Measurements from ENCODE around the gene CSF2.

Gene CSF2

GRCh38 chr5:132095077-132095410 lies 21.5 kb downstream of the CSF2 start:
- Histone ChIP-seq H3K27ac (ENCODE audit: poor library complexity, severe bottlenecking) (peak overlapping the region; percentile 94), H3K36me3 (ENCODE audit: low read depth) (no peaks in the 10 kb centered on the region), H3K9me3 (ENCODE audit: severe bottlenecking) (no peaks in the 10 kb centered on the region), H3K4me3 (ENCODE audit: severe bottlenecking) (no peak overlapping the region), H3K4me1 (ENCODE audit: insufficient read depth, poor library complexity, severe bottlenecking) (peaks cover 30% of the 10 kb centered on the region), H3K27me3 (ENCODE audit: insufficient read depth, poor library complexity, severe bottlenecking) (no peaks in the 10 kb centered on the region)
- no peak for DNase-seq (ENCODE audit: low spot score)
- TF ChIP-seq CTCF (IDR thresholded peaks at IDR 0.05; ENCODE audit: poor library complexity, severe bottlenecking) = no peak
- ATAC-seq (ENCODE audit: low read depth) = no peak

DNA sequence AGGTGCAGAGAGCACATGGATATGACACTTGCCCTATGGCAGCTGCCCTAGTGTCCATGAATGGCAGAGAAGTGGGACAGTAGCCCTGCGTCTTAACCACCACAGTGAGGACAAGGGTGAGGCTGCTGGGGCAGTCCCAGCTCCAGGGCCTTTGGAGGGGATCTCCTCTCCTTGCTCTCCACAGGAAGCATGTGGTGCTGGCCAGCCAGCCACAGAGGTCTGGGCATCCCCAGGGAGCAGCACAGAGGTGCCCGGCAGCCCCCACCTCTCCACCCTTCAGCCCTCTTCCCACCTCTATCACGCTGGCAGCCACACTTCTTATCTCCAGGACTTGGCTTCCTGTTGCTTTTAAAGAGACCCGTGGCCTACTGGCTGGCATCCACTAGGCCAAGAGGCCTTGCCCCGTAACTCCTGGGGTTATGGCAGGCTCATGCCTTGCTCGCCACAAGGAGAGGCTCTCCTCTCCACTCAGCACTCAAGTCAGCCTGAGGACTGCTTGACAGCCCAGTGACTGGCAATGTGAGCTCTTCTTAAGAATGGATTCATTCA lies 21.9 kb downstream of the CSF2 start:
- Histone ChIP-seq H3K9me3 (ENCODE audit: severe bottlenecking) (no peaks in the 10 kb centered on the region), H3K27me3 (ENCODE audit: insufficient read depth, poor library complexity, severe bottlenecking) (no peaks in the 10 kb centered on the region), H3K27ac (ENCODE audit: poor library complexity, severe bottlenecking) (peak overlapping the region; percentile 94), H3K4me1 (ENCODE audit: insufficient read depth, poor library complexity, severe bottlenecking) (peaks cover 26% of the 10 kb centered on the region), H3K4me3 (ENCODE audit: severe bottlenecking) (no peak overlapping the region), H3K36me3 (ENCODE audit: low read depth) (no peaks in the 10 kb centered on the region)
- TF ChIP-seq CTCF (IDR thresholded peaks at IDR 0.05; ENCODE audit: poor library complexity, severe bottlenecking) = no peak
- DNase-seq (ENCODE audit: low spot score) (no peak), ATAC-seq (ENCODE audit: low read depth) (no peak)

DNA sequence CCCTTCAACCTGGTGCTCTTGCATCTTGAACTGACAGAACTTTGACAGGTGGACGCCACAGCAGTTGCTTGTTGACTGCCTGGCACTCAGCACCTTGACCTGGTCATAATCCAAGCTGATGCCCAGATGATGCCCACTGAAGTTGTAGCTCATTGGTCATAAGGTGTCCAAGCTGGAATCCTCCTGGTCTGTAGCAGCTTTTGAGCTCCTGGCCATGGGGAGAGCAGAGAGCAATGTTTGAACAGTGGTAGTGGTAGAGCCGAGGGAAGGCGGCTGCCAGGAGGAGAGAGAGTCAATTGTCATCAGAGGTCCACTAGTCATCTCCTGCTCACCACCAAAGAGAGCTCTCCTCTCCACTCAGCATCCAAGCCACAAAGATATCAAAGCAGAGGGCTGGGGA lies 23.3 kb downstream of the CSF2 start:
- Histone ChIP-seq H3K27me3 (ENCODE audit: insufficient read depth, poor library complexity, severe bottlenecking) (no peaks in the 10 kb centered on the region), H3K9me3 (ENCODE audit: severe bottlenecking) (no peaks in the 10 kb centered on the region), H3K27ac (ENCODE audit: poor library complexity, severe bottlenecking) (no peak overlapping the region), H3K4me3 (ENCODE audit: severe bottlenecking) (no peak overlapping the region), H3K36me3 (ENCODE audit: low read depth) (no peaks in the 10 kb centered on the region), H3K4me1 (ENCODE audit: insufficient read depth, poor library complexity, severe bottlenecking) (peaks cover 24% of the 10 kb centered on the region)
- no peak for DNase-seq (ENCODE audit: low spot score)
- ATAC-seq (ENCODE audit: low read depth) = no peak
- TF ChIP-seq CTCF (IDR thresholded peaks at IDR 0.05; ENCODE audit: poor library complexity, severe bottlenecking) = no peak

- Histone ChIP-seq H3K27me3 (ENCODE audit: insufficient read depth, poor library complexity, severe bottlenecking) (no peaks in the 10 kb centered on the region), H3K27ac (ENCODE audit: poor library complexity, severe bottlenecking) (no peak overlapping the region), H3K9me3 (ENCODE audit: severe bottlenecking) (no peaks in the 10 kb centered on the region), H3K4me1 (ENCODE audit: insufficient read depth, poor library complexity, severe bottlenecking) (peaks cover 34% of the 10 kb centered on the region), H3K36me3 (ENCODE audit: low read depth) (no peaks in the 10 kb centered on the region), H3K4me3 (ENCODE audit: severe bottlenecking) (no peak overlapping the region)
- ATAC-seq (ENCODE audit: low read depth) (no peak), DNase-seq (ENCODE audit: low spot score) (no peak)
- no peak for TF ChIP-seq CTCF (IDR thresholded peaks at IDR 0.05; ENCODE audit: poor library complexity, severe bottlenecking)
Observed at GRCh38 chr5:132098151-132098594, 24.6 kb downstream of the CSF2 start.

GRCh38 chr5:132098621-132099020 lies 25.0 kb downstream of the CSF2 start:
- Histone ChIP-seq H3K27me3 (ENCODE audit: insufficient read depth, poor library complexity, severe bottlenecking) (no peaks in the 10 kb centered on the region), H3K27ac (ENCODE audit: poor library complexity, severe bottlenecking) (no peak overlapping the region), H3K4me3 (ENCODE audit: severe bottlenecking) (no peak overlapping the region), H3K36me3 (ENCODE audit: low read depth) (no peaks in the 10 kb centered on the region), H3K4me1 (ENCODE audit: insufficient read depth, poor library complexity, severe bottlenecking) (peaks cover 37% of the 10 kb centered on the region), H3K9me3 (ENCODE audit: severe bottlenecking) (no peaks in the 10 kb centered on the region)
- ATAC-seq (ENCODE audit: low read depth) = no peak
- DNase-seq (ENCODE audit: low spot score) = no peak
- no peak for TF ChIP-seq CTCF (IDR thresholded peaks at IDR 0.05; ENCODE audit: poor library complexity, severe bottlenecking)
